Spleen (tissue), 7 donors: ENCODE measurements around the gene NINJ1.

ENCODE experiments used
- CTCF ChIP-seq, 11 experiments: fragments of 200-600 bp in 7 of 11; fragments of 450-650 bp in 4 of 11; sonication (generic) in 4 of 11; IDR thresholded peaks in 8 of 11; conservative IDR thresholded peaks in 3 of 11; 1 replicate in 7 of 11; 2 replicates in 4 of 11; pipeline versions ENCODE4 v1.4.0 to v1.8.0; 2016 to 2021; ENCODE audit warnings: antibody characterized with exemption in 11 of 11, inconsistent platforms in 4 of 11, mild to moderate bottlenecking in 1 of 11
- POLR2A ChIP-seq, 3 donors: fragments of 450-650 bp; IDR thresholded peaks; one replicate each; pipeline ENCODE4 v1.5.1; 2017; ENCODE audit warnings: antibody characterized with exemption in 3 of 3, mild to moderate bottlenecking in 1 of 3
- POLR2AphosphoS5 ChIP-seq, 3 donors: sonication (generic); formaldehyde crosslinking; IDR thresholded peaks; one replicate each; pipeline ENCODE4 v1.5.1; 2017; ENCODE audit warnings: antibody characterized with exemption in 3 of 3
- donor health status: DM: no; HTN: no; CAD: no; lungs with moderate emphysema.
- donor health status: DM: no; HTN: no; CAD: no.
- donor health status: DM: no; HTN: no; CAD: no.

GRCh38 chr9:93081931-93082330 lies 52.1 kb downstream of the NINJ1 start:
- TF ChIP-seq POLR2AphosphoS5 (IDR thresholded peaks at IDR 0.05) (no peak), CTCF (IDR thresholded peaks at IDR 0.05 in 8 of 11, conservative IDR thresholded peaks at IDR 0.05 in 3 of 11) (no peak), POLR2A (IDR thresholded peaks at IDR 0.05) (no peak)
